DND-41 (cell line): ENCODE results near the gene RASD1.

ENCODE experiments used
- ATAC-seq: fragments of 200-7000 bp; cut with Tn5 transposase; 3 replicates; pipeline ENCODE4 v1.9.1; 2021; ENCODE audit warnings: low read depth; ENCODE audit not compliant: insufficient read depth
- DNase-seq: peaks from one replicate; pipeline ENCODE4 v3.0.0-alpha.2; 2020
- H2AFZ ChIP-seq: 2 replicates; pipeline ENCODE4 v1.6.0; 2012; ENCODE audit warnings: low read depth, low read length
- H3K27ac ChIP-seq: 2 replicates; pipeline ENCODE4 v1.5.1; 2012; ENCODE audit warnings: low read length, inconsistent platforms
- H3K27me3 ChIP-seq: fragments of 200-600 bp; sonication (generic); 2 replicates; pipeline ENCODE4 v1.6.0; 2012; ENCODE audit warnings: low read length, mild to moderate bottlenecking, inconsistent platforms; ENCODE audit not compliant: insufficient read depth, poor library complexity
- H3K36me3 ChIP-seq: 2 replicates; pipeline ENCODE4 v1.5.1; 2012; ENCODE audit warnings: low read length, inconsistent platforms; ENCODE audit not compliant: insufficient read depth
- H3K4me1 ChIP-seq: 2 replicates; pipeline ENCODE4 v1.5.1; 2012; ENCODE audit warnings: mild to moderate bottlenecking, low read length; ENCODE audit not compliant: insufficient read depth
- H3K4me2 ChIP-seq: 2 replicates; pipeline ENCODE4 v1.6.0; 2012; ENCODE audit warnings: mild to moderate bottlenecking, moderate library complexity, low read length, inconsistent platforms; ENCODE audit not compliant: insufficient read depth
- H3K4me3 ChIP-seq, 2 experiments: fragments of 200-600 bp in 1 of 2; shearing (Covaris generic) in 1 of 2; 2 replicates each; pipeline ENCODE4 v1.5.1; 2012 to 2016; ENCODE audit warnings: inconsistent platforms in 2 of 2, low read length in 2 of 2, mild to moderate bottlenecking in 2 of 2, low read depth in 1 of 2, moderate library complexity in 1 of 2
- H3K79me2 ChIP-seq: 2 replicates; pipeline ENCODE4 v1.6.0; 2012; ENCODE audit warnings: low read length, inconsistent platforms; ENCODE audit not compliant: insufficient read depth
- H3K9ac ChIP-seq: 2 replicates; pipeline ENCODE4 v1.6.0; 2012; ENCODE audit warnings: low read depth, mild to moderate bottlenecking, inconsistent platforms, low read length, moderate library complexity
- H3K9me3 ChIP-seq: 2 replicates; pipeline ENCODE4 v1.5.1; 2012; ENCODE audit warnings: low read length, moderate library complexity, mild to moderate bottlenecking, inconsistent platforms; ENCODE audit not compliant: insufficient read depth, severe bottlenecking
- H4K20me1 ChIP-seq: 2 replicates; pipeline ENCODE4 v1.6.0; 2012; ENCODE audit warnings: low read length; ENCODE audit not compliant: insufficient read depth
- CTCF ChIP-seq: IDR thresholded peaks from 2 replicates; pipeline ENCODE4 v1.5.1; 2012; ENCODE audit warnings: borderline replicate concordance, low read length, moderate library complexity, mild to moderate bottlenecking; ENCODE audit not compliant: poor library complexity, severe bottlenecking; ENCODE audit errors: extremely low read depth
- EZH2 ChIP-seq: IDR thresholded peaks from 3 replicates; pipeline ENCODE4 v1.6.1; 2012; ENCODE audit warnings: borderline replicate concordance, low read depth, mild to moderate bottlenecking, moderate library complexity, low read length, inconsistent platforms; ENCODE audit not compliant: severe bottlenecking

The RASD1 gene

GRCh38 chr17:17523731-17524490, 27.7 kb upstream of the RASD1 start:
- H3K36me3 ChIP-seq = peaks cover 14% of the 10 kb centered on the region
- no peaks in the 10 kb centered on the region for H3K4me1 ChIP-seq
- H3K27me3 ChIP-seq = no peaks in the 10 kb centered on the region
- peaks cover 8% of the 10 kb centered on the region; the same call in 1 of the 2 replicates for H4K20me1 ChIP-seq
- no peaks in the 10 kb centered on the region for H3K9me3 ChIP-seq
- ATAC-seq (no peak), DNase-seq (no peak)
- no peak overlapping the region for H3K4me3 ChIP-seq
- no peak overlapping the region for H2AFZ ChIP-seq
- H3K4me2 ChIP-seq = no peak overlapping the region
- no peak overlapping the region for H3K9ac ChIP-seq
- H3K79me2 ChIP-seq = no peaks in the 10 kb centered on the region
- H3K27ac ChIP-seq = no peak overlapping the region
- TF ChIP-seq CTCF (no peak), EZH2 (no peak)

- Histone ChIP-seq H4K20me1 (0 out of 2 replicates have a peak, but pooled peaks cover 8% of the 10 kb centered on the region), H3K27me3 (no peaks in the 10 kb centered on the region), H3K36me3 (peaks cover 17% of the 10 kb centered on the region), H3K9me3 (no peaks in the 10 kb centered on the region), H2AFZ (no peak overlapping the region), H3K4me1 (no peaks in the 10 kb centered on the region), H3K27ac (no peak overlapping the region; the same call in 1 of the 2 replicates), H3K79me2 (no peaks in the 10 kb centered on the region), H3K9ac (no peak overlapping the region), H3K4me3 (no peak overlapping the region), H3K4me2 (no peak overlapping the region)
- ATAC-seq = 0 out of 3 replicates have a peak, but pooled peaks have one; percentile 22
- no peak for DNase-seq
- TF ChIP-seq EZH2 (no peak), CTCF (no peak)
These were observed 27.0 kb upstream of the RASD1 start for GRCh38 chr17:17523001-17523730.

GRCh38 chr17:17520599-17521232, 24.5 kb upstream of the RASD1 start:
- no peak overlapping the region for H3K27ac ChIP-seq
- 0 out of 2 replicates have a peak, but pooled peaks cover 6% of the 10 kb centered on the region for H4K20me1 ChIP-seq
- H3K9me3 ChIP-seq = no peaks in the 10 kb centered on the region

More at GRCh38 chr17:17520599-17521232, 24.5 kb upstream of the RASD1 start:
- TF ChIP-seq EZH2 (no peak), CTCF (no peak)
- Histone ChIP-seq H3K9ac (no peak overlapping the region), H3K4me1 (no peaks in the 10 kb centered on the region), H3K4me3 (no peak overlapping the region), H3K4me2 (no peak overlapping the region), H2AFZ (no peak overlapping the region), H3K36me3 (peaks cover 17% of the 10 kb centered on the region), H3K79me2 (no peaks in the 10 kb centered on the region), H3K27me3 (no peaks in the 10 kb centered on the region)
- ATAC-seq (no peak), DNase-seq (no peak)
